HG02852 (cell line): ENCODE results near the gene FN3KRP.
"Not testable (repeated sequence)": the region's sequence is repeated elsewhere in the genome, so short reads cannot be mapped to it uniquely, and the experiment has no call there.

Experiments used
- ATAC-seq: cut with Tn5 transposase; IDR thresholded peaks from one replicate; pipeline ENCODE4 v1.9.1; 2021; ENCODE audit warnings: mild to moderate bottlenecking, moderate library complexity; ENCODE audit not compliant: unreplicated experiment

FN3KRP gene

GRCh38 chr17:82737967-82738877, 21.7 kb downstream of the FN3KRP start:
- no peak for ATAC-seq

GRCh38 chr17:82740906-82741759, 24.6 kb downstream of the FN3KRP start:
- no peak for ATAC-seq

DNA sequence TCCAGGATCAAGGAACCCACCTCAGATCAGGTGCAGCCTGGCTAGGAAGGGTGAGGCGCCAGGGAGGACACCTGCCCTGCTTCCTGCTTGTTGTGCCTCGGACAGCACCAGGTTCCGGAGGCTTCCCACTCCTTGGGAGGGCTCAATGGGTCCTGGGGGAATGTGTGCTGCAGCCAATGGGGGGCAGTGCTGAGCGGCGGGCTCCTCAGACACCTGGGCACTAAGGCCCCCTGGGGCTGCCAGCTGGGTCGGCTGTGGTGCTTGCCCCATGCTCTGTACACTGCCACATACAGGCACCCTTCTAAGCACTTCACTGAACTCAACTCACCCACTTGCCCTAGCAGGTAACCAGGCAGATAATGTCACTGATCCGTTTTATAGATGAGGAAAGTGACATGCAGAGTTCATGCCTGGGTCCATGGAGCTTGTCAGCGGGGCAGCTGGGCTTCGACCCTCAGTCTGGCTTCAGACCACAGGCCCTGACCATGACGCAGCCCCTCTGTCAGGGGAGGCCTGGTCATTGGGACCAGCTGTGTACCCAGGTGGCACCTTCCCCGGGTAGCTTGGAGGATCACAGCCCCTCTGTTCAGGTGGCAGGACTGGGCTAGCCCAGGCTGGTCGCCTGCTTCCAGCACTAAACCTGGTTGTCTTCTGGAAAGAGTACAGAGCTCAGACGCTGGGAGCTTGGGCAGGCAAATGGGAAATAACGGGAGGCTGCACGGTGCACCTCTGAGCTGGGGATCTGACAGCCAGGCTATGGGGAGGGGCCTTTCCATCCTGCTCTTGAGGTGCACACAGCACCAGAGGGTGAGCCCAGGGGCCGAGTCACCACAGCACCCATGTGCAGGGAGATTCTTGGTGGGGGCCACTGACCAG, 27.1 kb downstream of the FN3KRP start:
- no peak for ATAC-seq

- not testable (repeated sequence) for ATAC-seq
Measured at GRCh38 chr17:82744736-82745135, 28.2 kb downstream of the FN3KRP start.

GRCh38 chr17:82745524-82745923, 29.0 kb downstream of the FN3KRP start:
- ATAC-seq, result no peak

DNA sequence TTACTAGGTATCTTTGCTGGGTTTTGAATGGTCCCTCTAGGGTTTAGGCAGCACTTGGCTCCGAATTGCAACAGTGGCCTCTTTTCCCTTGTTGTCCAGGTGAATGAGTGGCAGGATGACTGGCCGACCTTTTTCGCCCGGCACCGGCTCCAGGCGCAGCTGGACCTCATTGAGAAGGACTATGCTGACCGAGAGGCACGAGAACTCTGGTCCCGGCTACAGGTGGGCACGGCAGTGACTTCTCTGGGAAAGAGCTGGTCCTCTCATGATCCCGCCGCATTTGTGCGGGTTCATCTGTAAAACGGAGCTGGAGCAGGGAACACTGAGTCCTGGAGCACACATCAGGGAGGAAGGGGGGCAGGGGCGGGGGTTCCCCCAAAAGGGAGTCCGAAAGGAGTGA, 32.2 kb downstream of the FN3KRP start:
- no peak for ATAC-seq

- no peak for ATAC-seq
Measured at GRCh38 chr17:82750241-82750908, 33.9 kb downstream of the FN3KRP start.

DNA sequence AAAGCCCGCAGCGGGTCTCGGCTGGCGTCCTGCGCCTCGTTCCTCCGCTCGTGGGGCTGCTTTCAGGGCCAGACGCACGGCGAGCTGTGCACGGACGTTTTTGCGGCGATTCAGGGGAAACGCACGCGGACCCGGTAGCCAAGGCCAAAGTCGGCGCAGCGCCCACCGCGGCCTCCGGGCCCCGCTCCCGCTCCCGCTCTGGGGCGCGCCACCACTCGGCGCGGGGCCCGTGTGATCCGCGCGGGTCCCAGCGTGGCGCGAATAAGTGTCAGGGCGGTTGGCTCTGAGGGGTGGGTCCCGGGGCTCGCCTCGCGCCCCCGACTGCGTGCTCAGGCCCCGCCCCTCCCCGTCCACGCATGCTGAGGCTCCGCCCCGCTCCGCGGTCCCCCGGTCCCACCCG, 34.7 kb downstream of the FN3KRP start:
- ATAC-seq, result no peak

GRCh38 chr17:82751571-82752370, 35.3 kb downstream of the FN3KRP start, which contains the start of gene TBCD:
Gene TBCD, plus strand, starts transcription at chr17:82752065. Its CDS starts 129 bp downstream, at chr17:82752194.
- ATAC-seq, result peak; percentile 71

DNA sequence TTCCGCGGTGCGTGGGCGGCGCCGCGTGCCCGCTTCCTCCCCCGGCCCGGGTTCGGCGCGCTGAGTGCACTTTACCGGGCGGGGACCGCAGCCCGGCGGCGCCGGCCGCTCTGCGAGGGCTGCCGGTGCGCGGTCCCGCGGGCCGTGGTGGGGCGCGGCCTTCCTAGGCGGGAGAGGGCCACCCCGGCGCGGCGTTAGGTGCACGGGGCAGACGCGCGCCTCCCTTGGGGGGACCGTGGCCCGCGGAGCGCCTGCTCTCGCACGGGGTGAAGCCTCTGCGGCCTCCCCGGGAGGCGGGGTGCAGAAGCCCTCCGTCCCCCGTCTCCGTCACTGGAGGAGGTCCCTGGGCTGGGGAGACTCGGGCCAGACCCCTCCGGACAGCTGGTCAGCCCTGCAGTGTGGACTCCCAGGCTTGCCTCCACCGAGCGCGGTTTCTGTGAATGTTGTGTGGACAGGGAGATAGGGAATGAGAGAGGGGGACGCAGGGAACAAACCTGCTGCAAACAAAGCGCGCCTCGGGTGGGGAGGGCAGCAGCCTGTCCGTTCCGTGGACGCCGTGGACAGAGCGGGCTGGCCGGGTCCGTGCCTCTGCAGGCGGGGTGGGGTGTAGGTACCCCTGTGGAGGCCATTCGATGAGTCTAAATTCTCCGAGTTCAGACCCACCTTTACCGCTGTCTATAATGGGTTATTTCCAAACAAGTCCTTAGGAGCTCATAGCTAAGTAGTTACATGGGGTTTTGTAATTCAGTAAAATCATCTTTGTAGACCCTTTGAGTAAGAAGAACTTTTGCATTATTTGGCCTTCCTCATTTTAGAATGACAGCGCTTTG, 36.1 kb downstream of the FN3KRP start:
- peak; percentile 26 for ATAC-seq

DNA sequence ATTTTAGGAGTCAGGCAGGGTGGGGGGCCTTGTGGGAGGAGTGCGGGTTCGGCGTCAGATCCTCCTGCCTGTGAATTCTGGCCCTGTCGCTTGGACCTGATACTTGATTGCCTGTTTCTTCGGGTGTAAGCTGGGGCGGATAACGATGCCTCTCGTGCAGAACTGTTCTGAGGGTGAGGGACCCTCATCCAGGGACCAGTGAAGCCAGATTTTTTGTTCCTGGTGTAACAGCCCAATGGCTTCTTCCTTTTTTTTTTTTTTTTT, 36.6 kb downstream of the FN3KRP start:
- no peak for ATAC-seq

DNA sequence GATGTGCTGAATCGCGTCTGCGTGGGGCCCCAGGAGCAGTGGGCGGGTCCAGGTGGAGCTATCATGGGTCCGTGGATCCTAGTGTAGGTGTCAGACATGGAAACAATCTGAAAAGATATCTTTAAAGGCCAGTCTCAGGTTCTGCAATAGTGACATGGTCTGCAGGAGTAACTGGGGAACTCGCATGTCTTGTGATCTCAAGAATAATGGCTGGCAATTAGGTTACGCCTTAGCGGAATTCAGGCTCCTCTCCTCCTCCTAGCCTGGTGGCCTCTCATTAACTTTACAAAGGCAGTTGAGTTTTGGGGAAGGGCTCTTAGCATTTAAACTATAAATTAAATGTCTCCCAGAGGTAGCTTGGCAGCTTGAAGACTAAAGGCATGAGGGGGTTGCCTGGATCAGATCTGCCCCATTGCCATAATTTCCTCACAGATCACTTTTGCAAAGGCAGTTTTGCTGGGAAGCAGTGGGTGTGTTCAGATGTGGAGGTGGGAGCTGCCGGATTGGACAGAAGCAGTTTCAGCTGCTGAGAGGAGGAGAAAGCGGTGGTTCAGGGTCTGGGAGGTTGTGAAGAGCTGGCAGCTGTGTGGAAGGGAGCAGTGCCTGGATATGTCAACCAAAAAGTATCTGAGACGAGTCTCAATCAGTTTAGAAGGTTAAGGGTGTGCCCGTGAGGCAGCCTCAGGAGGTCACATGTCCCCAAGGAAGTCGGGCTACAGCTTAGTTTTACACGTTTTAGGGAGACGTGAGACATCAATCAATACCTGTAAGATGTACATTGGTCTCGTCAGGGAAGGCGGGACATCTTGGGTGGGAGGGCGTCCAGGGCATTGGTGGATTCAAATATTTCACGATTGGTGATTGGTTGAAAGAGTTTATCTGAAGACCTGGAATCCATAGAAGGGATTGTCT, 38.0 kb downstream of the FN3KRP start:
- no peak for ATAC-seq

DNA sequence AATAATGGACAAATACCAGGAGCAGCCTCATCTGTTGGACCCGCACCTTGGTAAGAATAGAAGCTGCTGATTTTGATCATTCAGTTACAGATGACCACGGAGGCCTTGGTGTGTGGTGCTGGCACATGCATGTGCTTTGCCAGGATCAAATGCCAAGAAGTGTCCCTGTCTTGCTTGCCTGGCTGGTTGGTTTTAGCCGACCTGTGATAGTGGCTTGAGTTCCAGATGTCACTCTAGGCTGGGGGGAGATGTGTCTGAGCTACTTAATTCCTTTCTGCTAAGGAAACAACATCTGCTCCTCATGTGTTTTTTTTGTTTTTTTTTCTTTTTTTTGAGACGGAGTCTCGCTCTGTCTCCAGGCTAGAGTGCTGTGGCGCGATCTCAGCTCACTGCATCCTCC, 39.7 kb downstream of the FN3KRP start:
- no peak for ATAC-seq

DNA sequence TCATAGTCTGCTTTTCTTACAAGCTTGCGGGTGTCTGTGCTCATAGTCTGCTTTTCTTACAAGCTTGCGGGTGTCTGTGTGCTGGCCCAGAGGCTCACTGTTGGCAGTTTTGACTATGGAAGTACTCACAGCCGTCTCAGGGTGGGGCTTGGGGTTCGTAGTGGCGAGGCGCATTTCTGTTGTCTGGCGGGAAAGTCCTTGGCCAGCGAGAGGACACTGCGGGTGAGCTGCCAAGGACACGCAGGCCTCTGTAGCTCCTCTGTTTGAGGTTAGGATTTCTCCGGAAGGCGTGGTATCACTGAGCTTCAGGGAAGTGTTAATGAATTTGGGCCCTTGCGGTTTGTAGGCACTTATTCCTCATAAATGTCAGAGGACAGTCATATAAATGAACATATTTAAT, 48.9 kb downstream of the FN3KRP start:
- no peak for ATAC-seq

GRCh38 chr17:82767041-82767754, 50.7 kb downstream of the FN3KRP start:
- no peak for ATAC-seq

GRCh38 chr17:82769041-82769440, 52.5 kb downstream of the FN3KRP start:
- no peak for ATAC-seq

DNA sequence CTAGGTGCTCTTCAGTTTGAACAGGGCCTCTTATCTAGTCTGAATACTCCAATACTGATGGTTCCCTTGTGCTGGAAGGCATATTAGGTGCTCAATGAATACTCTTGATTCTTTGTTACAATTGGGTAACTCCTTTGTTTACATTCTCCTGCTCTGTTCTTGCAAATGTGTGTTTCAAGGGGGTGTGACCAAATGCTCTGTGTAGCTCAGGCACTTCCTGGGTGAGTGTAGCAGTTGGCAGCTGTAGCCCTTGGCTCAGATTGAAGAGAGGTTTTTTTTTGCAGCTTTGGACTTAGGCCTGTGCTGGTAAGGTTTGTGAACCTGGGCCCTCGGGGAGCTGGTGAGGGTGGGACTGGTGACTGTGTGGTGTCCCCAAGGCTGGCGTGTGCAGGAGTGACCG, 55.5 kb downstream of the FN3KRP start:
- no peak for ATAC-seq
